GM04503 (cell line): ENCODE measurements around the gene ANKFY1.
"Not testable (repeated sequence)": the region's sequence is repeated elsewhere in the genome, so short reads cannot be mapped to it uniquely, and the experiment has no call there.

Source experiments
- DNase-seq: peaks from one replicate; pipeline ENCODE4 v3.0.0-alpha.2; 2012; ENCODE audit warnings: low read depth

The ANKFY1 gene

GRCh38 chr17:4155980-4156620 is 107.7 kb downstream of the ANKFY1 start:
- no peak for DNase-seq

- no peak for DNase-seq
Measured at GRCh38 chr17:4154201-4154600, 109.6 kb downstream of the ANKFY1 start.

GRCh38 chr17:4152471-4152870 is 111.3 kb downstream of the ANKFY1 start:
- peak; percentile 25 for DNase-seq

DNA sequence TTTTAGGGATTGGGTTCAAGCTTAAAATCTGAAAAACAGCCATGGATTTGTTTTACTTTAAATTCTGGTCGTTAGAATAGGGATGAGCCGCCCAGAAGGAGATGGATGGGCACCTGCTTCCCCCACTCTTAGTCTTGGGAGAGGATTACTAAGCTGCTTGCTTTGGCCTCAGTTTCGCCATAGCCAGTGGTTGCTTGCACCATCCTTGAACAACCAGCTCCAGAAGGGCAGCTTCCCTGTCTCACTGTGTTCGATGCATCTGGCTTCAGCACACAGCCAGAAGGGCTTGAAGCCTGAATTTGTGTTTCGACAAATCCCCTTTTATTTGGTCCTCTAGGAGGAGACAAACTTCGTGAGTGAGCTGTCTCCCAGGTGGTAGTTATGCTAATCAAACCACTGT is 113.7 kb downstream of the ANKFY1 start:
- DNase-seq: no peak

DNA sequence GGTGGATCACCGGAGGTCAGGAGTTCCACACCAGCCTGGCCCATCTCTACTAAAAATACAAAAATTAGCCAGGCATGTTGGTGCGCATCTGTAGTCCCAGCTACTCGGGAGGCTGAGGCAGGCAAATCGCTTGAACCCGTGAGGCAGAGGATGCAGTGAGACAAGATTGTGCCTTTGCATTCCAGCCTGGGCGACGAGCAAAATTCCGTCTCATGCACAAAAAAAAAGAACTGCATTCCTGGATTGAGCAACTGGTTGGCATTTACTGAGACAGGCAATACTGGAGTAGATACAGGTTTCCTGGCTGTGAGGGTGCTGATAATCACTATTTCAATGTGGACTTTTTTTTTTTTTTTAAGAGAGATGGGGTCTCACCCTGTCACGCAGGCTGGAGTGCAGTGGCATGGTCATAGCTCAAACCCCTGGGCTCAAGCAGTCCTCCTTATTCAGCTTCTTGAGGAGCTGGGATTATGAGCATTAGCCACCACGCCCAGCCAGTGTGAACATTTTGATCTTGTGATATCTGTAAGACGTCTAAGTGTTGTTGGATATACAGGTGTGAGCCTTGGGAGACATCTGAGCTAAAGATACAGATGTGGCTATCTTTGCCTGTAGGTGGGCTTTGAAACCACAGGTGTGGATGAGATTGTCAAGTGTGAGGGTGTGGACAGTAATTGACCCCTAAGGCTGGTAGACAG is 115.0 kb downstream of the ANKFY1 start:
- no peak for DNase-seq

DNA sequence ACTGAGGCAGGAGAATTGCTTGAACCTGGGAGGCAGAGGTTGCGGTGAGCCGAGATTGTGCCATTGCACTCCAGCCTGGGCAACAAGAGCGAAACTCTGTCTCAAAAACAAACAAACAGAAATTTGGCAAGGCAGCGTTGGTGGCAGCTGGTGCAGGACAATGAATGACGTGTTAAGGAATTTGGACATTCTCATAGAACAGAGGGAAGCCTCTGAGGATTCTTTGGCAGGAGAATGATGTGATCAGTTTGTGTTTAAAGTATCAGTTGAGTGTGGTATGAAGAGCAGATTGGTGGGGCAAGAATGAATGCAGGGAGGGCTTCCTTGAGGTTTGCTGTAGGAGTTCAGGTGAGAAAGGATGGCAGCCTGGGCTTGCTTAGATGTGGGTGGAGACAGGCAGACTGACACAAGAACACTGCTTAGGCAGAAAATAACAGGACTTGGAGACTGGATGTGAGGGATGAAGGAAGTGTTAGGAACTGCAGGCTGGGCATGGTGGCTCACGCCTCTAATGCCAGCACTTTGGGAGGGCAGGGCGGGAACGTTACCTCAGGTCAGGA is 115.9 kb downstream of the ANKFY1 start:
- no peak for DNase-seq

GRCh38 chr17:4146641-4147040 is 117.1 kb downstream of the ANKFY1 start:
- no peak for DNase-seq

DNA sequence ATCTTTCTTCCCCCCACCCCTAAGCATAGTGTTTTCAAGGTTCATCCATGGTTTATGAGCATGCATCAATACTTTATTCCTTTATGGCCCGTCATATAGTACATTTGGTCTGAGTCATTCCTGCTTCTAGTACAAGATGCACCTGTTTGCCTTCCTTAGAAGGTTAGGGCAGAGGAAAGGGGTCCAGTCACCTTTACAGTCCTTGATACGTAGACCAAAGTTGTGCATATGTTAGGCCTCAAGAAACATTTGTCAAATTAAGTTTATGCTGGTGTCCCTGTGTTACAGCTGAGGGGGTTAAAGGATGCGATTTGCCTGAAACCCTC is 119.4 kb downstream of the ANKFY1 start:
- no peak for DNase-seq

DNA sequence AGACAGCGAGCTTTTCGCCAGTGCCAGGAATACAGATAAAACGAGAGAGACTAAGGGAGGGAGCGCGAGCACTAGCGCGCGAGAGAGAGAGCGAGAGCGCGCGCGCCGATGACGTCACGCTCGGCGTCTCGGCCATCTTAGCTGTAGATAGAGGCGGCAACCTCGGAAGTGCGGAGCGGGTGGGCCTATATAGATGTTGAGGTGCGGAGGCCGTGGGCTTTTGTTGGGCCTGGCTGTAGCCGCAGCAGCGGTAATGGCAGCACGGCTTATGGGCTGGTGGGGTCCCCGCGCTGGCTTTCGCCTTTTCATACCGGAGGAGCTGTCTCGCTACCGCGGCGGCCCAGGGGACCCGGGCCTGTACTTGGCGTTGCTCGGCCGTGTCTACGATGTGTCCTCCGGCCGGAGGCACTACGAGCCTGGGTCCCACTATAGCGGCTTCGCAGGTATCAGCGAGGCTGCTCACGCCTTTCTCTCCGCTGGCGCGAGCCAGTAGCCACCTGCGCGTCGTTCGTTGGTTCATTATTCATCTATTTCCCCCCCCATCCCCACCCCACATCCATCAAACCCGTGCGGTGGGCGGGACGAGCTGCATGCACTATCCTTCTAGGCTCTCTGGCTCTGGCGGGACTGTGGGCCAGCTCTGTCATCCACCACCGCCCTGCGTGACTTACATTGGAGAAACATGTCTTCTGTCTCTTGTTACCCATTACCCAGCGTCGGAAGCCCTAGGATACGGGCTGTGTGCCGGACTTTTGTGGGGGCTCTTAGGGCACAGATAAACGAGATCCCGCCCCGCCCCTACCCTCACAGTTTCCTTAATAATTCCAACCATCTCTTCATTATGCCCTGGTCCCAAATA is 120.0 kb downstream of the ANKFY1 start:
- DNase-seq: peak; percentile 57

DNA sequence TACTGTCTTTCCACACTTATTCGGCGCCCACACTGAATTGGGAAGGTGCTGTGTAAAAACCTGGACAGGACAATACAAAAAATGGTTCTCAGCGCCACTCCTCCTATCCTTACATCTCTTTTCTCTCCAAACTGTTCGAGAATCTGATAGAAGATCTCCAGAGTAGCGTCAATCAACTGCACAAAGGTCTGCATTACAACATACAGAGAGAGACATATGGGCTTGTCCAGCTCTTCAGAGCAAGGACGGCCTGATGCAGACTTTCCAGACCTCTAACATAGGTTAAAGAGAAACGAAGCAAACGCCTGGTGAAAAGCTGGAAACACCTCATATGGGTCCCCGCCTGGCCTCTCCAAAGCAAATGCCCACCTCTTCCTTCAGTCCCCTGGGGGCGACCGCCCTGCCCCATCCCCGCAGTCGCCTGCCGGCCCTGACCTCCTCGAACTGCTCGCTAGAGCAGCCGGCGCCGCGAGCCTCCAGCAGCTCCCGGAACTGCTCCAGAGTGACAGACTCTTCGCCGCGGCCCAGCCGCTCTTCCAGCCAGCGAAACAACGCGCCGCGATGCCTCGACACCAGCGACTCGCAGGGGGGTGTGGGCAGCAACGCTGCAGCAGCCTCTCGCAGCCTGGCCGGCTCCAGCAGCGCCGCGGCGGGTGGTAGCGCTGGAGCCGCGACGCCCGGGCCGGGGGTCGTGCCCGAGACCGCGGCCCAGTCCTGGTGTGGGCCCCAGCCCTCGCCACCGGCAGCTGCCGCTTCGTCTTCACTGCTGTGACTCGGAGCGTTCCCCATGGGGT is 121.5 kb downstream of the ANKFY1 start:
- DNase-seq: no peak

DNA sequence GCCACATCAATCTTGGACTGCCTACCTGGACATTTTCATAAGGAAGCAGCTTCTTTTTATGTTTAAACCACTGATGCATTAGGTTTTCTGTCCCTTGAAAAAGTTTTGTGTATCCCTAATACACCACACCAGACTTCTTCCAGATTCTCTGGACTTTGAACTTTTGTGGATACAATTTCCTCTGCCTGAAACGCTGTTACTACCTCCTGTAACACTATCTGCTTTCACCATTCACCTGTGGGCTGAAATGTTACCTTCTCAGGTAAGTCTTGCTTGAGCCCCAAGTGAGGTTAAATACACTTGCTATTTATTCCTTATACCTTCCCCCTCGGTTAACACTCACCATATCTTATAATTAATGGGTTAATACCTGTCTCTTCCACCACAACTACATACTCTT is 123.7 kb downstream of the ANKFY1 start:
- DNase-seq: no peak

- not testable (repeated sequence) for DNase-seq
Measured at GRCh38 chr17:4138906-4139526, 124.8 kb downstream of the ANKFY1 start.

DNA sequence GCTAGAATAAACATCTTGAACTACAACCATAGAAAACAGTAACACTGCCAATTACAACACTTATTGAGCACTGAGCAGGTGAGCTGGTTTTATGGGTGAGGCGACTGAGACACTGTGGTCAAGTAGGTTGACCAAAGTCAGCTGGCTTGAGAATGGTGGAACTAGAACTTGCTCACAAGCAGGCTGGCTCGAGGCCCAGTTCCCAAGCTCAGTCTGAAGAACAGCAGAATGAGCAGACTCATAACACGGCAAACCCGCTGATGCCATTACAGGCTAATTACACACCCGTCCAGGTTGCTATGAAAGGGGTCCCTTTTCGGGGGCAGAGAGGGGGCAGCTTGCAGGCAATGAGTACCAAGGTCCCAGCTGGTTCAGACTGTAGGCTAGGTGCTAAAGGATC is 127.4 kb downstream of the ANKFY1 start:
- DNase-seq: no peak

GRCh38 chr17:4135489-4135888 is 128.3 kb downstream of the ANKFY1 start:
- no peak for DNase-seq

DNA sequence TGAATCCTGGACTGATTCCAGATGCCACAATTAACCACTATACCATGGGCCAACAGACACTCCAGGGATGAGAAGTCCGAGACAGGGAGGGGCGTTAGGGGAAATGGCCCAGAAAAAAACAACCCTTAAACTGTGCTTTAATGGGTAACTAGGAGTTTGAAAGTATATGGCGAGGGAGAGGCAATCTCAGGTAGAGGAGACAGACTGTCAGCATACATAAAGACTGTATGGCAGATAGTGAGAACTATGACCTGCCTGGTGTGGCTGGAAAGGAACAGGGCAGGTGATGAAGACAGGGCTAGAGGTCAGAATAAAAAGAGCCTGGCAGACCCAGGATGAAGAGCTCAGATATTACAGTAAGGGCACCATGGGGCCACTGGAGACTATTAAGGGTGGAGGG is 129.1 kb downstream of the ANKFY1 start:
- no peak for DNase-seq

DNA sequence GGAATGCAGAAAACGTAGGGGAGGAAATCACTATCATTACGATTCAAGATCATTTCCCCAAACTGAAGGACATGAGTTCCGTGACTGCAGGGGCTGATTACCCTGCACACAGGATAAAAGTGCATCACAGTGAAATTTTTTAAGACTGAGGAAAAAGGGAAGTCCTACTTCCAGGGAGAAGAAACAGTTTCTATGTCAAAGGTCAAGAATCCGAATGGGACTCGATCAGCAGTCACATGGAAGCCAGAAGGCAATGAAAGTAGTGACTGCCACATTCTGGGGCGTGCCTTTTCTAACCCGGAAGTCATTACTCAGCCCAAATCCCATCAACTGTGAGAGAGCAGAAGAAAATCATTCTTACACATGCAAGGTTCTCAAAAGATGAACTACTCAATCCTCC is 133.1 kb downstream of the ANKFY1 start:
- peak; percentile 39 for DNase-seq

- DNase-seq: no peak
Measured at GRCh38 chr17:4127555-4127954, 136.2 kb downstream of the ANKFY1 start.

DNA sequence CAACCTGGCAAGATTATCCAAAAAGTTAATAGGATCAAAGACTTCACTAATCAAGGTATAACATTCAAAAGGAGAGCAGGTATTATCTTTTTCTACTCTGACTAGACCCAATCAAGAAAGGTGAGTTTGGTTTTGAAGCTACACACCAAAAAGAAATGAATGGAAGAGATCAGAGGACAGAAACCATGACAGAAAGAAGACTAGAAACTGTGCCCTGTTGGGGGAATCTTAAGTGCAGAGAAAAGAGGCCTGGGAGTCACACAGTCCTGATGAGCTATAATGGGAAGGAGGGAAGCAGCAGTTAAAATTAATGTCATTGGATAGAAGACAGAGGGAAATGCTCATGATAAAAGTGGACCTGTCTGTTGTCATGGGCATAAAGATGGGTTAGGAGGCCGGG is 138.2 kb downstream of the ANKFY1 start:
- DNase-seq: no peak

GRCh38 chr17:4124999-4125398 is 138.8 kb downstream of the ANKFY1 start:
- DNase-seq: no peak

- DNase-seq: no peak
Measured at GRCh38 chr17:4120332-4120731, 143.4 kb downstream of the ANKFY1 start.

DNA sequence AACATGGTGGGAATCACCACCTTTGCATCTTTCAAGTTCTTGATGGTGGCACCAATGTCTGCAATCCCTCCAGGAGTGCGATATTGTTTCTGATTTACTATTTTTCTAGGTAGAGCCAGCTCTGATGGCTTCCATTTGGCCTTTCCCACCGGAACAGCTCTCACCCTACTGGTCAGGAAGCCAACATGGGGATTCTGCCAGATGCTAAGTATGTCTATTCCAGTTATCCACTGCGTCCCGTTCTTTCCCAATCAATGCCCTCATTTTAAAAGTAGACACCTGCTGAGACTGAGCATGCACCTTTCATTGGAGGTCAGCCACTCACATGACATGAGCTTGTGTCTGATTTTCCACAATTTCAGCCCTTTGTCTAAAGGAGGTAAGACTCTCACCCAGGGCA is 144.5 kb downstream of the ANKFY1 start:
- DNase-seq: no peak
